ENCODE data around the gene UVSSA.
"Not testable (repeated sequence)": the region's sequence is repeated elsewhere in the genome, so short reads cannot be mapped to it uniquely, and the experiment has no call there.

Gene UVSSA

DNA sequence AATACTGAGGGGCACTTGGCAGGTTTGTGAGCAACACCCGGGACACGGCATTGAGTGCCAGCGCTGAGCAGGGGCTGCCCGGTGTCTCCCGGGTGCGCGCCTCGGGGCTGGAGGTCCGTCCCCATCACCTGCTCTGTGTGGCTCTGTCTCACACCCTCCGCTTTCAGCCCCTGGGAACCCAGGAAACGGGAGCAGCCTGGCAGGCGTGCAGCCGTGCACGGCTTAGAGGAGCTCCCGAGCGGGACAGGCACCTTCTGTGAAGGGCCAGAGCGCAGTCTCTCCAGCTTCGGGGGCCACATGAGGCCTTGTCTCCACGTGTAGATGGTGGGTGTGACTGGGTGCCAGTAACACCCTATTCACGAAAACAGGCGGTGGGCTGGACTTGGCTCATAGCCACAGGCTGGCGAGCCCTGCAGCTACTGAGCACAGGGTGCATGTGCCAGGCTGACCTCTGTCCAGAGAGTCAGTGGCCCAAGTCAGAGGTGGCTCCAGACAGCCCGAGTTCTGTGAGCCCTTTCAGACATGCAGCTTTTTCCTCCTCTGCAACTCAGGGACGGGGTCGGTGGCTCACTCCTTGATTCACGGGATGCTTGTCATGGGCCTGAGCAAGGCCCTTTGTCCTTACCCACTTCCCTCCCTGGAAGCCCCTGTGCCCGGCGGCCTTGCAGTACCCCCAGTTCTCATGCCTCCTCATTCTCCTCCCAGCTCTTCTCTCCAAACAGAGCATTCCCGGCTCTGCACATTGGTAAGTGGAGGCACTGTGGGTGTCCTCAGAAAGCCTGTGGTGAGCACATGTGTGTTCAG is 23.5 kb downstream of the UVSSA start:
- Histone ChIP-seq H3K9ac (ENCODE audit: low read length) (no peak overlapping the region), H3K9me3 (ENCODE audit: low read length) (no peaks in the 10 kb centered on the region), H3K36me3 (ENCODE audit: insufficient read depth, low read length) (peaks cover 16% of the 10 kb centered on the region), H3K4me3 (ENCODE audit: low read depth in 1 of 2, low read length in 2 of 2) (no peak overlapping the region), H3K27me3 (ENCODE audit: control insufficient read depth in 1 of 2, insufficient read depth in 2 of 2, low read length in 2 of 2) (no peaks in the 10 kb centered on the region), H3K4me1 (ENCODE audit: insufficient read depth, low read length) (no peaks in the 10 kb centered on the region), H3K27ac (ENCODE audit: low read depth, low read length) (no peak overlapping the region)

DNA sequence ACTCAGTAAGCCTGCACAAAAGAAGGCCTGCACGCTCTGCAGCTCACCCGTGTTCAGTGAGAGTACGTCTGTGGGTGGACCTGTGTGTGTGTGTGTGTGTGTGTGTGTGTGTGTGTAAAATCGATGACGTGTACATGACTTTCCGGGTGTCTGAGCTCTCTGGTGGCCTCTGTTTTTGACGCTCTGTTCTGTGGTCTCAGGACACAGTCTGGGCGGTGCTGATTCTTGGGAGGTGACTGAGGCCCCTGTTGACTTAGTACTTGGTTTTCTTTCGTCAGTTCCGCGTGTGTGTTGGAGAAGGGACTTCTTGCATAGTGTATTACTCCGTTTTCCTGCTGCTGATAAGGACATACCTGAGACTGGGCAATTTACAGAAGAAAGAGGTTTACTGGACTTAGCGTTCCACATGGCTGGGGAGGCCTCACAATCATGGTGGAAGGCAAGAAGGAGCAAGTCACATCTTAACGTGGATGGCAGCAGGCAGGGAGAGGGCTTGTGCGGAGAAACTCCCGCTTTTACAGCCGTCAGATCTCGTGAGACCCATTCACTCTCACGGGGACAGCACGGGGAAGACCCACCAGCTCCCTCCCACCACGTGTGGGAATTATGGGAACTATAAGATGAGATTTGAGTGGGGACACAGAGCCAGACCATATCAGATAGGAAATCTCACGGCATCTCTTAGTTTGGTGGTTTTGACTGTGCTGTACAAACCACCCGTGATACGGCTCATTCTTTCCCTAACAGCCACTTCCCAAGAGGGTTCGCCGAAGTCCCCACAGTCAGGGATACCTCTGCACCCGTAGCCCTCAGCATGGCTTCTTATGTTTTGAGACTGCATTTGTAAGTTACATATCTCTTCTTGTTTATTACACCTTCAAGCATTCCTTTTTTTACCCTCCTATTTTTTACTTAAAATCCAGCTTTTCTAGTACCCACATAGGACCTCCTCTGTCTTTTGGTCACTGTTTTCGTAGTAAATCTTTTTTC is 24.5 kb downstream of the UVSSA start:
- H3K4me3 ChIP-seq (ENCODE audit: low read depth in 1 of 2, low read length in 2 of 2): no peak overlapping the region
- H3K27me3 ChIP-seq (ENCODE audit: control insufficient read depth in 1 of 2, insufficient read depth in 2 of 2, low read length in 2 of 2): no peaks in the 10 kb centered on the region
- peaks cover 14% of the 10 kb centered on the region for H3K36me3 ChIP-seq (ENCODE audit: insufficient read depth, low read length)
- H3K9ac ChIP-seq (ENCODE audit: low read length): no peak overlapping the region
- H3K4me1 ChIP-seq (ENCODE audit: insufficient read depth, low read length): no peaks in the 10 kb centered on the region
- no peak overlapping the region for H3K27ac ChIP-seq (ENCODE audit: low read depth, low read length)
- H3K9me3 ChIP-seq (ENCODE audit: low read length): no peaks in the 10 kb centered on the region

- not testable (repeated sequence) for H3K4me1 ChIP-seq (ENCODE audit: insufficient read depth, low read length); H3K9me3 ChIP-seq (ENCODE audit: low read length); H3K27ac ChIP-seq (ENCODE audit: low read depth, low read length); H3K27me3 ChIP-seq (ENCODE audit: control insufficient read depth in 1 of 2, insufficient read depth in 2 of 2, low read length in 2 of 2); H3K9ac ChIP-seq (ENCODE audit: low read length); H3K4me3 ChIP-seq (ENCODE audit: low read depth in 1 of 2, low read length in 2 of 2)
- peaks cover 13% of the 10 kb centered on the region for H3K36me3 ChIP-seq (ENCODE audit: insufficient read depth, low read length)
These were observed 25.6 kb downstream of the UVSSA start for GRCh38 chr4:1372576-1372975.

GRCh38 chr4:1373892-1374705 is 27.1 kb downstream of the UVSSA start:
- Histone ChIP-seq H3K9ac (ENCODE audit: low read length) (no peak overlapping the region), H3K36me3 (ENCODE audit: insufficient read depth, low read length) (peaks cover 13% of the 10 kb centered on the region), H3K4me1 (ENCODE audit: insufficient read depth, low read length) (no peaks in the 10 kb centered on the region), H3K27me3 (ENCODE audit: control insufficient read depth in 1 of 2, insufficient read depth in 2 of 2, low read length in 2 of 2) (no peaks in the 10 kb centered on the region), H3K9me3 (ENCODE audit: low read length) (no peaks in the 10 kb centered on the region), H3K4me3 (ENCODE audit: low read depth in 1 of 2, low read length in 2 of 2) (no peak overlapping the region), H3K27ac (ENCODE audit: low read depth, low read length) (no peak overlapping the region)

- Histone ChIP-seq H3K36me3 (ENCODE audit: insufficient read depth, low read length) (peaks cover 13% of the 10 kb centered on the region), H3K27me3 (ENCODE audit: control insufficient read depth in 1 of 2, insufficient read depth in 2 of 2, low read length in 2 of 2) (no peaks in the 10 kb centered on the region), H3K27ac (ENCODE audit: low read depth, low read length) (no peak overlapping the region), H3K9ac (ENCODE audit: low read length) (no peak overlapping the region), H3K9me3 (ENCODE audit: low read length) (no peaks in the 10 kb centered on the region), H3K4me3 (ENCODE audit: low read depth in 1 of 2, low read length in 2 of 2) (no peak overlapping the region), H3K4me1 (ENCODE audit: insufficient read depth, low read length) (no peaks in the 10 kb centered on the region)
These were observed 27.7 kb downstream of the UVSSA start for GRCh38 chr4:1374706-1375045.

DNA sequence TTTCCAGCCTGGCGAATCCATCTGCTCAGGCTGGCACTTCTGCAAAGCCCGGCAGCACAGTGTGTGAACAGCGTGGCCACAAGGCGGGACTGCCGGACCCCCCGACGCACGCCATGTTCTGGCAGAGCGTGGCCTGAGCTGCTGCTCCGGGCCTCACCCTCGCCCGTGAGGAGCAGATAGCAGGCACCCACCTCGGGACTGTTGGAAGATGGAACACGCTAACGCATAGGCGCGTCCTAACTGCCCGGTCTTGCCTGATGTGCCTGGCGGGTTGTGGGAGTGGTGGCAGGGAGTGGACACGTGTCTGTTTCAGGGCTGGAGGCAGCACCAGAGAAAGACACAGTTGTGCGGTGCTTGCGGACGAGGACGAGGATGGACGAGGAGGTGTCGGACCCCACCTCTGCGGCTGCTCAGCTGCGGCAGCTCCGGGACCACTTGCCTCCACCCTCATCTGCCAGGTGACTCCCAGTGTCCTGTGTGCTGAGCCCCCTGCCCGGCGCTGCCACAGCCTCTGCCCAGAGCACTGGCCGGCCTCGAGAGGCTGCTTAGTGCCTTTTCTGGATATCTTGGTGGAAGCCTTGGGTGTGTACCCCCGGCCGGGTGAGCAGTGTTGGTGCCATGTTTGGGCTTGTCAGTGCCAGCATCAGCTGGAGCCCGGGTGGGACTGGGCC is 28.2 kb downstream of the UVSSA start:
- H3K9ac ChIP-seq (ENCODE audit: low read length): no peak overlapping the region
- no peak overlapping the region for H3K27ac ChIP-seq (ENCODE audit: low read depth, low read length)
- H3K4me1 ChIP-seq (ENCODE audit: insufficient read depth, low read length): no peaks in the 10 kb centered on the region
- no peak overlapping the region for H3K4me3 ChIP-seq (ENCODE audit: low read depth in 1 of 2, low read length in 2 of 2)
- no peaks in the 10 kb centered on the region for H3K9me3 ChIP-seq (ENCODE audit: low read length)
- peaks cover 13% of the 10 kb centered on the region for H3K36me3 ChIP-seq (ENCODE audit: insufficient read depth, low read length)
- H3K27me3 ChIP-seq (ENCODE audit: control insufficient read depth in 1 of 2, insufficient read depth in 2 of 2, low read length in 2 of 2): no peaks in the 10 kb centered on the region

DNA sequence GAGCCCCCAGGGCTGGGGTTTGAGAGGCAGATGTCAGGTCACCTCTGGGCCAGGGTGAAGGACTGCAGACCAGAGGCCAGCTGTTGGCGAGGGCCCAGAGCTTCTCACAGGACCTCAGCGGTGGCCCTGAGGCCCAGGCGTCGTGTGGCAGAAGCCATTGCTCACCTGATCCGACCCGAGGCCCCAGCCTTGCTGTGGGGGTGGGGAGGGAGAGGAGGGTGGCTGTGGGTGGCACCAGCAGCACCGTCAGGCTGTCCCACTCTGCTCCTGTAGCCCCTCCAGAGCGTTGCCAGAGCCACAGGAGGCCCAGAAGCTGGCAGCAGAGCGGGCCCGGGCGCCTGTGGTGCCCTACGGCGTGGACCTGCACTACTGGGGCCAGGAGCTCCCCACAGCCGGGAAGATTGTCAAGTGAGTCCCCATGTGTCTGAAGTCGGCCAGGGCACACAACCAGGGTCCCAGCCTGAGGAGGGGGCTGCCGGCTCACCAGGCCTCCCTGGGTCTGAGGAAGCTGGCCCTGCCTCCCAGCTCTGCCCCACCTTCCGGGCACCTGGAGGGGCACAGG is 28.8 kb downstream of the UVSSA start:
- Histone ChIP-seq H3K4me1 (ENCODE audit: insufficient read depth, low read length) (no peaks in the 10 kb centered on the region), H3K9me3 (ENCODE audit: low read length) (no peaks in the 10 kb centered on the region), H3K27ac (ENCODE audit: low read depth, low read length) (no peak overlapping the region), H3K9ac (ENCODE audit: low read length) (no peak overlapping the region), H3K4me3 (ENCODE audit: low read depth in 1 of 2, low read length in 2 of 2) (no peak overlapping the region), H3K36me3 (ENCODE audit: insufficient read depth, low read length) (peaks cover 11% of the 10 kb centered on the region), H3K27me3 (ENCODE audit: control insufficient read depth in 1 of 2, insufficient read depth in 2 of 2, low read length in 2 of 2) (no peaks in the 10 kb centered on the region)

DNA sequence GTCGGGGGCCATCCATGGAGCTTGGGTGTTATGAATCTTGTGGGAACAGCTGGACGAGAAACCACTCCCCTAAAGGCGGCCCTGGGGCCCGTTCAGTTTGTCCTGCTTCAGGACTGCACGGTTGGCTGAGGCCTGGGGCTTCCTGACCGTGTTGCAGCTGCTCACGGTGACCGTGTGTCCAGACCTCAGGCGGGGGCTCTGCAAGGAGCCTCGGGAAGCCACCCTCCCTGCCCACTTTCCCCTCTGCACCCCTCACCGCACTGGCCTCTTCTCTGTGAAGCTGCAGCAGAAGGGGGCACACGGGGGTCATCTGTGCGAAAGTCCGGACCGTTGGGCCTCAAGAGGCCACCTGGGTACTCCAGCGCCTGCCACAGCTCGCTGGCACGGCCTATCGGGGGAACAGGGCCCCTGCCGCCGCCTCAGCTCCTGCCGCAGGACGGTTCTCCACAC is 29.4 kb downstream of the UVSSA start:
- Histone ChIP-seq H3K9ac (ENCODE audit: low read length) (no peak overlapping the region), H3K36me3 (ENCODE audit: insufficient read depth, low read length) (peaks cover 6% of the 10 kb centered on the region), H3K27ac (ENCODE audit: low read depth, low read length) (no peak overlapping the region), H3K9me3 (ENCODE audit: low read length) (no peaks in the 10 kb centered on the region), H3K27me3 (ENCODE audit: control insufficient read depth in 1 of 2, insufficient read depth in 2 of 2, low read length in 2 of 2) (no peaks in the 10 kb centered on the region), H3K4me1 (ENCODE audit: insufficient read depth, low read length) (no peaks in the 10 kb centered on the region), H3K4me3 (ENCODE audit: low read depth in 1 of 2, low read length in 2 of 2) (no peak overlapping the region)

- peaks cover 6% of the 10 kb centered on the region for H3K36me3 ChIP-seq (ENCODE audit: insufficient read depth, low read length)
- no peaks in the 10 kb centered on the region for H3K4me1 ChIP-seq (ENCODE audit: insufficient read depth, low read length)
- H3K27me3 ChIP-seq (ENCODE audit: control insufficient read depth in 1 of 2, insufficient read depth in 2 of 2, low read length in 2 of 2): no peaks in the 10 kb centered on the region
- no peak overlapping the region for H3K9ac ChIP-seq (ENCODE audit: low read length)
- no peak overlapping the region for H3K4me3 ChIP-seq (ENCODE audit: low read depth in 1 of 2, low read length in 2 of 2)
- H3K27ac ChIP-seq (ENCODE audit: low read depth, low read length): no peak overlapping the region
- H3K9me3 ChIP-seq (ENCODE audit: low read length): no peaks in the 10 kb centered on the region
These were observed 30.0 kb downstream of the UVSSA start for GRCh38 chr4:1376841-1377605.

GRCh38 chr4:1377606-1378261 is 30.7 kb downstream of the UVSSA start:
- Histone ChIP-seq H3K9ac (ENCODE audit: low read length) (no peak overlapping the region), H3K27me3 (ENCODE audit: control insufficient read depth in 1 of 2, insufficient read depth in 2 of 2, low read length in 2 of 2) (no peaks in the 10 kb centered on the region), H3K9me3 (ENCODE audit: low read length) (no peaks in the 10 kb centered on the region), H3K36me3 (ENCODE audit: insufficient read depth, low read length) (peaks cover 6% of the 10 kb centered on the region), H3K4me3 (ENCODE audit: low read depth in 1 of 2, low read length in 2 of 2) (no peak overlapping the region), H3K27ac (ENCODE audit: low read depth, low read length) (no peak overlapping the region), H3K4me1 (ENCODE audit: insufficient read depth, low read length) (no peaks in the 10 kb centered on the region)
